Ovary (tissue), 9 donors: ENCODE data around the gene ZBTB34. TPM values are rescaled to one million over a fixed set of nuclear protein-coding genes. Genes with fewer than 3 reads are reported as not detected.

Experiments
- DNase-seq, 5 donors: peaks; one replicate each; pipeline ENCODE4 v3.0.0-alpha.2; 2019 to 2020
- H3K27ac ChIP-seq, 2 donors: fragments of 200-600 bp; one replicate each; pipeline versions ENCODE4 v1.5.1 to v1.8.0; 2019 to 2022
- H3K27me3 ChIP-seq: fragments of 200-600 bp; one replicate; pipeline ENCODE4 v1.8.0; 2022
- H3K36me3 ChIP-seq: fragments of 200-600 bp; sonication (generic); one replicate; pipeline ENCODE4 v1.5.1; 2019
- H3K4me1 ChIP-seq: one replicate; pipeline ENCODE4 v1.8.1; 2013; ENCODE audit warnings: mild to moderate bottlenecking, moderate library complexity; ENCODE audit not compliant: insufficient read depth
- H3K4me3 ChIP-seq: fragments of 200-600 bp; sonication (generic); one replicate; pipeline ENCODE4 v1.5.1; 2017
- H3K9me3 ChIP-seq, 2 donors: fragments of 200-600 bp in 1 of 2; sonication (generic) in 1 of 2; one replicate each; pipeline versions ENCODE4 v1.5.1 to v1.8.1; 2013 to 2019; ENCODE audit warnings: mild to moderate bottlenecking in 1 of 2, moderate library complexity in 1 of 2
- CTCF ChIP-seq, 3 donors: fragments of 450-650 bp in 2 of 3; fragments of 200-600 bp in 1 of 3; IDR thresholded peaks; one replicate each; pipeline versions ENCODE4 v1.5.1 to v1.8.0; 2016 to 2022; ENCODE audit warnings: antibody characterized with exemption in 3 of 3, mild to moderate bottlenecking in 1 of 3
- EP300 ChIP-seq: sonication (generic); formaldehyde crosslinking; IDR thresholded peaks from one replicate; pipeline ENCODE4 v1.6.1; 2017; ENCODE audit warnings: antibody characterized with exemption
- POLR2A ChIP-seq: fragments of 450-650 bp; IDR thresholded peaks from one replicate; pipeline ENCODE4 v1.6.1; 2017; ENCODE audit warnings: antibody characterized with exemption, mild to moderate bottlenecking, moderate library complexity
- WGBS, 3 donors: extraction: QIAGEN DNeasy Blood & Tissue Kit in 1 of 3; methylation state at CpG; one replicate each; pipeline versions ENCODE4 v1.1.5 to v1.1.7; 2013 to 2017; 5-methylcytosine and 5-hydroxymethylcytosine counted together
- intact Hi-C, 4 donors: fragments of 100-400 bp; cut with DNase I; formaldehyde crosslinking; loops; one replicate each; pipeline versions ENCODE4 v1.11.0 to v1.15.1; 2022 to 2023
- polyA plus RNA-seq, 2 donors: library from polyadenylated mRNA; stranded (reverse); fragments of 200-250 nt in 1 of 2; fragments of 350-450 nt in 1 of 2; fragmentation: Illumina TruSeq in 1 of 2; extraction: RNeasy Lipid Tissue Mini Kit (QIAGEN cat#74804) in 1 of 2; gene quantifications; one replicate each; pipeline ENCODE4 v1.2.3, GENCODE V29; 2013 to 2014
- total RNA-seq, 7 donors: library from RNA; depleted of rRNA in 2 of 7; stranded (reverse); fragments of >200 nt in 2 of 7; fragmentation: NEBNext Ultra II Directional in 3 of 7; extraction: Animal tissue kit (Norgen Biotek cat#: 25700) in 3 of 7; gene quantifications; one replicate each; pipeline versions ENCODE4 v1.1.0 to v1.2.4, GENCODE V29; 2016 to 2023
- donor health status: DM: no; HTN: no; CAD: no; lungs with moderate emphysema.
- donor health status: DM: no; HTN: no; CAD: no.
- donor health status: Bipolar disorder and iron deficiency.
- donor health status: DM: yes; HTN: yes; CAD: no.
- donor health status: DM: no; HTN: no; CAD: no.
- donor health status: DM: yes; HTN: yes; CAD: no.

The ZBTB34 gene
- total and polyA plus RNA-seq, 9 donors, result 3.4 to 10.0 (median 8.7) TPM

DNA sequence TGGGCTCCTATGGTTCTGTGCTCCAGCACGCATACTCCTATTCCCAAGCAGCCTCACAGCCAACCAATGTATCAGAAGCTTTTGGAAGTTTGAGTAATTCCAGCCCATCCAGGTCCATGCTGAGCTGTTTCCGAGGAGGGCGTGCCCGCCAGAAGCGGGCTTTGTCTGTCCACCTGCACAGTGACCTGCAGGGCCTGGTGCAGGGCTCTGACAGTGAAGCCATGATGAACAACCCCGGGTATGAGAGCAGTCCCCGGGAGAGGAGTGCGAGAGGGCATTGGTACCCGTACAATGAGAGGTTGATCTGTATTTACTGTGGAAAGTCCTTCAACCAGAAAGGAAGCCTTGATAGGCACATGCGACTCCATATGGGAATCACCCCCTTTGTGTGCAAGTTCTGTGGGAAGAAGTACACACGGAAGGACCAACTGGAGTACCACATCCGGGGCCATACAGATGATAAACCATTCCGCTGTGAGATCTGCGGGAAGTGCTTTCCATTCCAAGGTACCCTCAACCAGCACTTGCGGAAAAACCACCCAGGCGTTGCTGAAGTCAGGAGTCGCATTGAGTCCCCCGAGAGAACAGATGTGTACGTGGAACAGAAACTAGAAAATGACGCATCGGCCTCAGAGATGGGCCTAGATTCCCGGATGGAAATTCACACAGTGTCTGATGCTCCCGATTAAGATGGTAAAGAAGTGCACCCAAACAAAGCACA, 19.9 kb downstream of the ZBTB34 start:
- Histone ChIP-seq H3K36me3 (no peaks in the 10 kb centered on the region), H3K9me3 (no peaks in the 10 kb centered on the region), H3K27me3 (no peaks in the 10 kb centered on the region), H3K27ac (no peak overlapping the region), H3K4me1 (no peaks in the 10 kb centered on the region), H3K4me3 (no peak overlapping the region)
- intact Hi-C loops, result no loop called here
- WGBS, 3 donors, result 92 to 96% (median 94%) methylated on average over 23 of the region's 23 CpGs
- DNase-seq, result no peak
- TF ChIP-seq EP300 (no peak), CTCF (IDR thresholded peaks at IDR 0.05) (no peak), POLR2A (no peak)

- H3K27me3 ChIP-seq, result no peaks in the 10 kb centered on the region
- DNase-seq, result no peak
- H3K27ac ChIP-seq, result no peak overlapping the region
- no peaks in the 10 kb centered on the region for H3K36me3 ChIP-seq
- H3K4me3 ChIP-seq, result no peak overlapping the region
- no peaks in the 10 kb centered on the region for H3K9me3 ChIP-seq
- TF ChIP-seq CTCF (IDR thresholded peaks at IDR 0.05) (no peak), EP300 (no peak), POLR2A (no peak)
- WGBS, 3 donors, result 55 to 74% (median 72%) methylated on average over 6 of the region's 6 CpGs
- H3K4me1 ChIP-seq, result no peaks in the 10 kb centered on the region
- intact Hi-C loops, result no loop called here
These were observed 20.5 kb downstream of the ZBTB34 start for GRCh38 chr9:126880947-126881332.

DNA sequence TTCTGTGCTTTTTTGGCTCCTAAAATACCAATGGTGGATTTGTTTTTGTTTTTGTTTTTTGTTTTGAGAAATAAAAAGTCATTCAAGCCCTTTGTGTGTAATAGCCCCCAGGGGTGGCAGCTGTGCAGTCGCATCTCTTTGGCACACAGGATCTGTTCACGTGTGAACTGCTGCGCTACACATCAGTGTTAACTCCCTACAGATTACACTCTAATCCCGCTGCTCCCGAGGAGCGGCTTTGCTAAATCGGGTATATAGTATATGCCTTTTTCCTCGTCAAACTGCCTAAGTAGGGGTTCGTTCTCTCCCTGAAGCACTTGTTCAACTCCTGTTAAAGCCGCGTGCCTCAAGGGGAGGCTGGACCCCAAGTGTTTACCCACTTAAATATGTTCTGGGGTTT, 22.3 kb downstream of the ZBTB34 start:
- Histone ChIP-seq H3K9me3 (no peaks in the 10 kb centered on the region), H3K27ac (no peak overlapping the region), H3K4me3 (no peak overlapping the region), H3K4me1 (no peaks in the 10 kb centered on the region), H3K36me3 (no peaks in the 10 kb centered on the region), H3K27me3 (no peaks in the 10 kb centered on the region)
- intact Hi-C loops, result no loop called here
- no peak for DNase-seq
- WGBS, 3 donors, result 88 to 93% (median 89%) methylated on average over 11 of the region's 11 CpGs
- no peak for TF ChIP-seq EP300
- no peak for TF ChIP-seq CTCF (IDR thresholded peaks at IDR 0.05)
- no peak for TF ChIP-seq POLR2A

GRCh38 chr9:126883636-126884035, 23.2 kb downstream of the ZBTB34 start:
- H3K27ac ChIP-seq, result no peak overlapping the region
- H3K4me3 ChIP-seq, result no peak overlapping the region
- DNase-seq, result no peak
- H3K36me3 ChIP-seq, result no peaks in the 10 kb centered on the region
- no peaks in the 10 kb centered on the region for H3K9me3 ChIP-seq
- 87 to 88% (median 87%) methylated on average over 15 of the region's 15 CpGs for WGBS, 3 donors
- intact Hi-C loops, result no loop called here
- no peaks in the 10 kb centered on the region for H3K4me1 ChIP-seq
- H3K27me3 ChIP-seq, result no peaks in the 10 kb centered on the region
- TF ChIP-seq EP300, result no peak
- no peak for TF ChIP-seq POLR2A
- no peak for TF ChIP-seq CTCF (IDR thresholded peaks at IDR 0.05)
